H9 (cell line): ENCODE data around the gene MAML3. TPM values are rescaled to one million over a fixed set of nuclear protein-coding genes. Genes with fewer than 3 reads are reported as not detected.

Source experiments
- DNase-seq: peaks from one replicate; pipeline ENCODE4 v3.0.0-alpha.2; 2017
- H2AFZ ChIP-seq: one replicate; pipeline ENCODE4 v1.6.1; 2013; ENCODE audit warnings: mild to moderate bottlenecking, low read length, control low read depth, moderate library complexity
- H2AK5ac ChIP-seq: 2 replicates; pipeline ENCODE4 v1.6.1; 2013; ENCODE audit warnings: low read length, control low read depth, mixed read lengths; ENCODE audit not compliant: insufficient read length
- H2BK120ac ChIP-seq: one replicate; pipeline ENCODE4 v1.6.1; 2013; ENCODE audit warnings: low read depth, mild to moderate bottlenecking, low read length, control low read depth, inconsistent platforms; ENCODE audit not compliant: poor library complexity, severe bottlenecking
- H2BK12ac ChIP-seq: 2 replicates; pipeline ENCODE4 v1.6.1; 2013; ENCODE audit warnings: low read length, control low read depth, mixed read lengths, low read depth; ENCODE audit not compliant: insufficient read length
- H2BK15ac ChIP-seq: 2 replicates; pipeline ENCODE4 v1.6.1; 2013; ENCODE audit warnings: low read depth, low read length, control low read depth
- H2BK20ac ChIP-seq: one replicate; pipeline ENCODE4 v1.6.1; 2013; ENCODE audit warnings: low read depth, mild to moderate bottlenecking, low read length, control low read depth, inconsistent platforms; ENCODE audit not compliant: poor library complexity, severe bottlenecking
- H2BK5ac ChIP-seq: 2 replicates; pipeline ENCODE4 v1.6.1; 2013; ENCODE audit warnings: low read length, control low read depth, mixed read lengths; ENCODE audit not compliant: insufficient read length
- H3K14ac ChIP-seq: 2 replicates; pipeline ENCODE4 v1.6.1; 2013; ENCODE audit warnings: low read length, control low read depth; ENCODE audit not compliant: insufficient read depth
- H3K18ac ChIP-seq: 2 replicates; pipeline ENCODE4 v1.6.1; 2013; ENCODE audit warnings: low read depth, mild to moderate bottlenecking, mixed read lengths, low read length, control low read depth; ENCODE audit not compliant: insufficient read length
- H3K23ac ChIP-seq: 2 replicates; pipeline ENCODE4 v1.6.1; 2013; ENCODE audit warnings: low read length, control low read depth, mixed read lengths, low read depth; ENCODE audit not compliant: insufficient read length
- H3K23me2 ChIP-seq: 2 replicates; pipeline ENCODE4 v1.6.1; 2013; ENCODE audit warnings: low read depth, mild to moderate bottlenecking, mixed read lengths, low read length, control low read depth; ENCODE audit not compliant: insufficient read length, poor library complexity, severe bottlenecking
- H3K27ac ChIP-seq: 2 replicates; pipeline ENCODE4 v1.5.1; 2013; ENCODE audit warnings: low read length, control low read depth, mixed read lengths, low read depth; ENCODE audit not compliant: insufficient read length
- H3K27me3 ChIP-seq: 2 replicates; pipeline ENCODE4 v1.6.1; 2013; ENCODE audit warnings: low read length, control low read depth, inconsistent platforms; ENCODE audit not compliant: insufficient read depth
- H3K4ac ChIP-seq: 2 replicates; pipeline ENCODE4 v1.6.1; 2013; ENCODE audit warnings: low read depth, mild to moderate bottlenecking, control low read depth, inconsistent platforms, low read length, moderate library complexity
- H3K4me1 ChIP-seq: 2 replicates; pipeline ENCODE4 v1.6.1; 2013; ENCODE audit warnings: low read length, control low read depth, inconsistent platforms; ENCODE audit not compliant: insufficient read depth
- H3K4me2 ChIP-seq: 2 replicates; pipeline ENCODE4 v1.6.1; 2013; ENCODE audit warnings: low read length, control low read depth, mixed read lengths; ENCODE audit not compliant: insufficient read length, insufficient read depth
- H3K56ac ChIP-seq: 2 replicates; pipeline ENCODE4 v1.6.1; 2013; ENCODE audit warnings: low read depth, mild to moderate bottlenecking, mixed read lengths, low read length, control low read depth; ENCODE audit not compliant: insufficient read length
- H3K79me1 ChIP-seq: 2 replicates; pipeline ENCODE4 v1.6.1; 2013; ENCODE audit warnings: low read depth, mild to moderate bottlenecking, moderate library complexity, low read length, control low read depth, inconsistent platforms; ENCODE audit not compliant: insufficient read depth, poor library complexity, severe bottlenecking
- H3K79me2 ChIP-seq: 2 replicates; pipeline ENCODE4 v1.6.1; 2013; ENCODE audit warnings: low read length, control low read depth, inconsistent platforms; ENCODE audit not compliant: insufficient read depth
- H3K9ac ChIP-seq: 2 replicates; pipeline ENCODE4 v1.6.1; 2013; ENCODE audit warnings: low read length, control low read depth, mixed read lengths; ENCODE audit not compliant: insufficient read length; ENCODE audit errors: extremely low read depth
- H3K9me3 ChIP-seq: one replicate; pipeline ENCODE4 v1.6.1; 2013; ENCODE audit warnings: low read depth, low read length, inconsistent platforms; ENCODE audit not compliant: control insufficient read depth
- H3T11ph ChIP-seq: one replicate; pipeline ENCODE4 v1.6.1; 2013; ENCODE audit warnings: mild to moderate bottlenecking, low read length, control low read depth, inconsistent platforms
- H4K20me1 ChIP-seq: one replicate; pipeline ENCODE4 v1.6.1; 2013; ENCODE audit not compliant: control insufficient read depth, insufficient read length, insufficient read depth
- H4K5ac ChIP-seq: 2 replicates; pipeline ENCODE4 v1.6.1; 2013; ENCODE audit warnings: low read depth, mild to moderate bottlenecking, mixed read lengths, low read length, control low read depth; ENCODE audit not compliant: insufficient read length
- H4K8ac ChIP-seq: replicated peaks from 2 replicates; pipeline ENCODE4 v1.6.1; 2013; ENCODE audit warnings: low read length, control low read depth, mixed read lengths, low read depth; ENCODE audit not compliant: insufficient read length
- H4K91ac ChIP-seq: 2 replicates; pipeline ENCODE4 v1.6.1; 2013; ENCODE audit warnings: low read depth, mild to moderate bottlenecking, moderate library complexity, mixed read lengths, low read length, control low read depth; ENCODE audit not compliant: insufficient read length
- H3K27ac Mint-ChIP-seq, 3 experiments: 2 replicates in 2 of 3; 3 replicates in 1 of 3; pipeline ENCODE4 v1.8.0; 2020 to 2021; ENCODE audit warnings: mixed read lengths in 3 of 3, mild to moderate bottlenecking in 1 of 3, moderate library complexity in 1 of 3
- H3K27me3 Mint-ChIP-seq: 2 replicates; pipeline ENCODE4 v1.8.0; 2021; ENCODE audit warnings: low read depth, mild to moderate bottlenecking, moderate library complexity, mixed read lengths
- H3K36me3 Mint-ChIP-seq, 3 experiments: 2 replicates in 2 of 3; 3 replicates in 1 of 3; pipeline ENCODE4 v1.8.0; 2020 to 2021; ENCODE audit warnings: low read depth in 3 of 3, mixed read lengths in 3 of 3; ENCODE audit not compliant: insufficient read depth in 1 of 3
- H3K4me1 Mint-ChIP-seq, 2 experiments: 2 replicates each; pipeline ENCODE4 v1.8.0; 2020; ENCODE audit warnings: mixed read lengths in 2 of 2
- H3K4me3 Mint-ChIP-seq, 2 experiments: 2 replicates in 1 of 2; 3 replicates in 1 of 2; pipeline ENCODE4 v1.8.0; 2020 to 2021; ENCODE audit warnings: mild to moderate bottlenecking in 2 of 2, mixed read lengths in 2 of 2, moderate library complexity in 1 of 2
- H3K9me3 Mint-ChIP-seq, 2 experiments: 2 replicates in 1 of 2; 3 replicates in 1 of 2; pipeline ENCODE4 v1.8.0; 2020; ENCODE audit warnings: mild to moderate bottlenecking in 2 of 2, mixed read lengths in 2 of 2, moderate library complexity in 1 of 2
- CTCF ChIP-seq: fragments of 200-600 bp; sonication (generic); conservative IDR thresholded peaks from 3 replicates; pipeline ENCODE4 v1.8.0; 2021; ENCODE audit warnings: antibody characterized with exemption, mild to moderate bottlenecking
- WGBS: extraction: QIAGEN DNeasy Blood & Tissue Kit; methylation state at CpG from one replicate; pipeline ENCODE4 v1.1.7; 2013; ENCODE audit warnings: missing lambda C conversion rate, low lambda C conversion rate, mixed read lengths; ENCODE audit not compliant: insufficient read length; ENCODE audit errors: extremely low coverage; 5-methylcytosine and 5-hydroxymethylcytosine counted together
- total RNA-seq: library from RNA; stranded (reverse); gene quantifications from 2 replicates; pipeline ENCODE4 v1.2.1, GENCODE V29; 2021

Gene MAML3
- total RNA-seq, 1 experiment from 2014 or later: 3.9 TPM

GRCh38 chr4:140014284-140014683 lies 139.7 kb downstream of the MAML3 start:
- H2BK120ac ChIP-seq: no peak overlapping the region

More at GRCh38 chr4:140014284-140014683, 139.7 kb downstream of the MAML3 start:
- no peak overlapping the region for H3K14ac ChIP-seq
- peaks cover 9 to 10% of the 10 kb centered on the region in 2 experiments for H3K4me1 Mint-ChIP-seq
- no CpG with 5 or more reads among the region's 5 CpGs for WGBS
- no peak overlapping the region for H3K27ac Mint-ChIP-seq
- no peak overlapping the region for H2AFZ ChIP-seq
- no peaks in the 10 kb centered on the region for H3K9me3 ChIP-seq
- no peak overlapping the region for H3T11ph ChIP-seq
- H3K23me2 ChIP-seq: no peaks in the 10 kb centered on the region
- H3K9me3 Mint-ChIP-seq: peaks cover 0 to 4% of the 10 kb centered on the region in 2 experiments; a peak in 2 of 5 replicates
- no peak overlapping the region for H3K23ac ChIP-seq
- no peak overlapping the region for H2BK5ac ChIP-seq
- no peak overlapping the region for H4K91ac ChIP-seq
- H4K20me1 ChIP-seq: no peaks in the 10 kb centered on the region
- no peak overlapping the region for H3K4me2 ChIP-seq
- no peak overlapping the region for H3K4ac ChIP-seq
- H3K27me3 ChIP-seq: no peaks in the 10 kb centered on the region
- H4K8ac ChIP-seq: no peak overlapping the region
- peaks cover 0 to 11% (median 1%) of the 10 kb centered on the region in 3 experiments; a peak in 2 of 7 replicates for H3K36me3 Mint-ChIP-seq
- no peak for TF ChIP-seq CTCF
- H2BK20ac ChIP-seq: no peak overlapping the region
- no peak overlapping the region for H2AK5ac ChIP-seq
- H3K9ac ChIP-seq: no peak overlapping the region
- DNase-seq: no peak
- H3K79me2 ChIP-seq: no peaks in the 10 kb centered on the region
- H3K18ac ChIP-seq: no peak overlapping the region
- no peak overlapping the region for H3K56ac ChIP-seq
- H3K27me3 Mint-ChIP-seq: no peaks in the 10 kb centered on the region
- no peak overlapping the region for H4K5ac ChIP-seq
- no peak overlapping the region for H2BK15ac ChIP-seq
- no peak overlapping the region for H3K27ac ChIP-seq
- H2BK12ac ChIP-seq: no peak overlapping the region
- H3K4me1 ChIP-seq: no peaks in the 10 kb centered on the region
- no peak overlapping the region for H3K4me3 Mint-ChIP-seq
- no peaks in the 10 kb centered on the region for H3K79me1 ChIP-seq
